ENCODE measurements around the gene FAM181B. TPM values are rescaled to one million over a fixed set of nuclear protein-coding genes. Genes with fewer than 3 reads are reported as not detected.

The FAM181B gene
- total and polyA plus RNA-seq, 2 of the 13 experiments (the other 11 are each of a cell fraction or from before 2014, with no cell fraction given), result not detected

GRCh38 chr11:82730286-82730685 is 3.4 kb downstream of the FAM181B start (continued):
- TF ChIP-seq, protein P1, sequence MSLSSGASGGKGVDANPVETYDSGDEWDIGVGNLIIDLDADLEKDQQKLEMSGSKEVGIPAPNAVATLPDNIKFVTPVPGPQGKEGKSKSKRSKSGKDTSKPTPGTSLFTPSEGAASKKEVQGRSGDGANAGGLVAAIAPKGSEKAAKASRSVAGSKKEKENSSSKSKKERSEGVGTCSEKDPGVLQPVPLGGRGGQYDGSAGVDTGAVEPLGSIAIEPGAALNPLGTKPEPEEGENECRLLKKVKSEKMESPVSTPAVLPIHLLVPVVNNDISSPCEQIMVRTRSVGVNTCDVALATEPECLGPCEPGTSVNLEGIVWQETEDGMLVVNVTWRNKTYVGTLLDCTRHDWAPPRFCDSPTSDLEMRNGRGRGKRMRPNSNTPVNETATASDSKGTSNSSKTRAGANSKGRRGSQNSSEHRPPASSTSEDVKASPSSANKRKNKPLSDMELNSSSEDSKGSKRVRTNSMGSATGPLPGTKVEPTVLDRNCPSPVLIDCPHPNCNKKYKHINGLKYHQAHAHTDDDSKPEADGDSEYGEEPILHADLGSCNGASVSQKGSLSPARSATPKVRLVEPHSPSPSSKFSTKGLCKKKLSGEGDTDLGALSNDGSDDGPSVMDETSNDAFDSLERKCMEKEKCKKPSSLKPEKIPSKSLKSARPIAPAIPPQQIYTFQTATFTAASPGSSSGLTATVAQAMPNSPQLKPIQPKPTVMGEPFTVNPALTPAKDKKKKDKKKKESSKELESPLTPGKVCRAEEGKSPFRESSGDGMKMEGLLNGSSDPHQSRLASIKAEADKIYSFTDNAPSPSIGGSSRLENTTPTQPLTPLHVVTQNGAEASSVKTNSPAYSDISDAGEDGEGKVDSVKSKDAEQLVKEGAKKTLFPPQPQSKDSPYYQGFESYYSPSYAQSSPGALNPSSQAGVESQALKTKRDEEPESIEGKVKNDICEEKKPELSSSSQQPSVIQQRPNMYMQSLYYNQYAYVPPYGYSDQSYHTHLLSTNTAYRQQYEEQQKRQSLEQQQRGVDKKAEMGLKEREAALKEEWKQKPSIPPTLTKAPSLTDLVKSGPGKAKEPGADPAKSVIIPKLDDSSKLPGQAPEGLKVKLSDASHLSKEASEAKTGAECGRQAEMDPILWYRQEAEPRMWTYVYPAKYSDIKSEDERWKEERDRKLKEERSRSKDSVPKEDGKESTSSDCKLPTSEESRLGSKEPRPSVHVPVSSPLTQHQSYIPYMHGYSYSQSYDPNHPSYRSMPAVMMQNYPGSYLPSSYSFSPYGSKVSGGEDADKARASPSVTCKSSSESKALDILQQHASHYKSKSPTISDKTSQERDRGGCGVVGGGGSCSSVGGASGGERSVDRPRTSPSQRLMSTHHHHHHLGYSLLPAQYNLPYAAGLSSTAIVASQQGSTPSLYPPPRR (CRISPR knock-in tag; IDR thresholded peaks at IDR 0.05; ENCODE audit: borderline replicate concordance), result no peak
- no peak for TF ChIP-seq ZNF678 (CRISPR knock-in tag; IDR thresholded peaks at IDR 0.05)
- TF ChIP-seq ATAD3A (CRISPR knock-in tag; IDR thresholded peaks at IDR 0.05), result no peak
- no peak for TF ChIP-seq SNAPC2 (CRISPR knock-in tag; IDR thresholded peaks at IDR 0.05)
- TF ChIP-seq ZNF850 (CRISPR knock-in tag; conservative IDR thresholded peaks at IDR 0.05), result no peak
- no peak for TF ChIP-seq LCORL (IDR thresholded peaks at IDR 0.05)
- TF ChIP-seq LCORL (CRISPR knock-in tag; IDR thresholded peaks at IDR 0.05), result no peak
- TF ChIP-seq PRDM4 (CRISPR knock-in tag; IDR thresholded peaks at IDR 0.05; ENCODE audit: borderline replicate concordance), result no peak

All from HepG2 (cell line).